KMS-11 (cell line): ENCODE measurements around the gene PRDM15.

Experiments
- H2AFZ ChIP-seq: fragments of 200-600 bp; sonication (generic); 2 replicates; pipeline ENCODE4 v1.6.1; 2016; ENCODE audit warnings: antibody characterized with exemption, mixed run types, low read depth
- H3K27ac ChIP-seq: fragments of 200-600 bp; sonication (generic); 2 replicates; pipeline ENCODE4 v1.6.1; 2016; ENCODE audit warnings: mild to moderate bottlenecking, mixed run types
- H3K27me3 ChIP-seq: fragments of 200-600 bp; sonication (generic); 2 replicates; pipeline ENCODE4 v1.6.1; 2017; ENCODE audit warnings: mild to moderate bottlenecking, low read depth, mixed run types, moderate library complexity; ENCODE audit not compliant: insufficient read depth
- H3K36me3 ChIP-seq: fragments of 200-600 bp; sonication (generic); 2 replicates; pipeline ENCODE4 v1.6.1; 2017; ENCODE audit warnings: mild to moderate bottlenecking, mixed run types; ENCODE audit not compliant: insufficient read depth
- H3K4me1 ChIP-seq: fragments of 200-600 bp; sonication (generic); 2 replicates; pipeline ENCODE4 v1.6.1; 2016; ENCODE audit warnings: mild to moderate bottlenecking, low read depth, mixed run types; ENCODE audit not compliant: poor library complexity, severe bottlenecking
- H3K4me2 ChIP-seq: fragments of 200-600 bp; sonication (generic); 2 replicates; pipeline ENCODE4 v1.7.0; 2016; ENCODE audit warnings: mild to moderate bottlenecking, mixed run types
- H3K4me3 ChIP-seq: fragments of 200-600 bp; sonication (generic); IDR thresholded peaks from 2 replicates; pipeline ENCODE4 v1.6.1; 2017; ENCODE audit warnings: low read depth, low read length, mixed read lengths; ENCODE audit not compliant: insufficient read depth
- H3K79me2 ChIP-seq: fragments of 200-600 bp; sonication (generic); 2 replicates; pipeline ENCODE4 v1.6.1; 2016; ENCODE audit warnings: low read depth, mixed run types; ENCODE audit not compliant: insufficient read depth
- H3K9ac ChIP-seq: fragments of 200-600 bp; sonication (generic); 2 replicates; pipeline ENCODE4 v1.6.1; 2016; ENCODE audit warnings: mild to moderate bottlenecking, mixed run types
- H4K20me1 ChIP-seq: fragments of 200-600 bp; sonication (generic); 2 replicates; pipeline ENCODE4 v1.6.1; 2016; ENCODE audit warnings: mild to moderate bottlenecking, mixed run types; ENCODE audit not compliant: insufficient read depth
- TF ChIP-seq, protein P1 (sequence below): fragments of 200-600 bp; sonication (generic); conservative IDR thresholded peaks from 2 replicates; pipeline ENCODE4 v1.6.1; 2017; ENCODE audit warnings: low read depth, mild to moderate bottlenecking, antibody characterized with exemption, low read length, moderate library complexity, mixed read lengths

The PRDM15 gene

DNA sequence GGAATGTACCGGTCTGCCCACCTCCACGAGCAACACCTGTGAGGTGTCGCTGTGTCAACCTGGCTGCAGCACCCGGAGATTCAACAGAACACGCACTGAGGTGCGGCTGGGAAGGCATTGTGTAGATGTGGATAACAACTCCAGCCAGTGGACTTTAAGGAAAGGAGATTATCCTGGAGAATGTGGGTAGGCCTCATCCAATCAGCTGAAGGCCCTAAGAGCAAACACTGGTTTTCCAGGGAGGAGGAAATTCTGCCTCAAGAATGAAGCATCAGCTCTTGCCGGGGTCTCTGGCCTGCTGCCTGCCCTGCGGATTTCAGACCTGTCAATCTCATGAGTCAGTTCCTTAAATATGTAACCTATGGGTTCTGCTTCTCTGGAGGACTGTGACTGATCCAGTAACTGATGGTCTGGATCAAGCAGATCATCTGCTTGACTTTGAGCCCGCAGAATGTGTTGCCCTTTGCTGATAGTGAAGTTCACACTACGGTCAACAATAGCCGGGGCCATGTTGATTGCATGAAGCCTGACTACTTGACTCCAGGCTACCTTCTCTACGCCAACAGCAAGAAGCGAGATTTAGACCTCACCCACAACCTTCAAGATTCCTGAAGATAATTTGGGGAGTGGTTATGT is 15.9 kb upstream of the PRDM15 start:
- H3K4me2 ChIP-seq = no peak overlapping the region
- H3K27me3 ChIP-seq = no peaks in the 10 kb centered on the region
- no peak overlapping the region for H2AFZ ChIP-seq
- H3K79me2 ChIP-seq = no peaks in the 10 kb centered on the region
- H3K27ac ChIP-seq = no peak overlapping the region
- H3K4me3 ChIP-seq = no peak overlapping the region
- no peaks in the 10 kb centered on the region for H3K4me1 ChIP-seq
- no peaks in the 10 kb centered on the region for H4K20me1 ChIP-seq
- H3K9ac ChIP-seq = no peak overlapping the region
- no peaks in the 10 kb centered on the region for H3K36me3 ChIP-seq
- TF ChIP-seq, protein P1, sequence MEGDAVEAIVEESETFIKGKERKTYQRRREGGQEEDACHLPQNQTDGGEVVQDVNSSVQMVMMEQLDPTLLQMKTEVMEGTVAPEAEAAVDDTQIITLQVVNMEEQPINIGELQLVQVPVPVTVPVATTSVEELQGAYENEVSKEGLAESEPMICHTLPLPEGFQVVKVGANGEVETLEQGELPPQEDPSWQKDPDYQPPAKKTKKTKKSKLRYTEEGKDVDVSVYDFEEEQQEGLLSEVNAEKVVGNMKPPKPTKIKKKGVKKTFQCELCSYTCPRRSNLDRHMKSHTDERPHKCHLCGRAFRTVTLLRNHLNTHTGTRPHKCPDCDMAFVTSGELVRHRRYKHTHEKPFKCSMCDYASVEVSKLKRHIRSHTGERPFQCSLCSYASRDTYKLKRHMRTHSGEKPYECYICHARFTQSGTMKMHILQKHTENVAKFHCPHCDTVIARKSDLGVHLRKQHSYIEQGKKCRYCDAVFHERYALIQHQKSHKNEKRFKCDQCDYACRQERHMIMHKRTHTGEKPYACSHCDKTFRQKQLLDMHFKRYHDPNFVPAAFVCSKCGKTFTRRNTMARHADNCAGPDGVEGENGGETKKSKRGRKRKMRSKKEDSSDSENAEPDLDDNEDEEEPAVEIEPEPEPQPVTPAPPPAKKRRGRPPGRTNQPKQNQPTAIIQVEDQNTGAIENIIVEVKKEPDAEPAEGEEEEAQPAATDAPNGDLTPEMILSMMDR = no peak

DNA sequence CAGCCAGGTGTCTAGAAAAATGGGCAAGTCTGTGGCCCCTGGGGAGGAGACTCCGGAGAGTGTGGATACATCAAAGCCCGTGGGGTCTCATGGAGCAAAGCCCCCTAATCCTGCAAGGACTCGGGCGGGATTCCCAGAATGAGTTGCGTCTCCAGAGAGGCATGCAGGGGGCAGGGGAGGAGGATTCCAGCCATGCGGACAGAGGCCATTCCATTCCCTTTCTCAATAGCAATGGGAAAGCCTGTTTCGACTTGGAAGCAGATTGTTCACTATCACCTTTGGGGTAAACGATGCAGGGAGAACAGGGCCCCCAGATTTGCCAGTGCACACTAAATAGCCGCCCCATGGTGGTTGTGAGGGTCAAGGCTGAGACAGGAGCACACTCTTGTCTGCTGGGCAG is 15.4 kb upstream of the PRDM15 start:
- Histone ChIP-seq H2AFZ (no peak overlapping the region), H3K4me2 (no peak overlapping the region), H3K9ac (no peak overlapping the region), H4K20me1 (no peaks in the 10 kb centered on the region), H3K27ac (no peak overlapping the region), H3K36me3 (no peaks in the 10 kb centered on the region), H3K27me3 (no peaks in the 10 kb centered on the region), H3K4me1 (no peaks in the 10 kb centered on the region), H3K4me3 (no peak overlapping the region), H3K79me2 (no peaks in the 10 kb centered on the region)
- TF ChIP-seq, protein P1 = no peak

DNA sequence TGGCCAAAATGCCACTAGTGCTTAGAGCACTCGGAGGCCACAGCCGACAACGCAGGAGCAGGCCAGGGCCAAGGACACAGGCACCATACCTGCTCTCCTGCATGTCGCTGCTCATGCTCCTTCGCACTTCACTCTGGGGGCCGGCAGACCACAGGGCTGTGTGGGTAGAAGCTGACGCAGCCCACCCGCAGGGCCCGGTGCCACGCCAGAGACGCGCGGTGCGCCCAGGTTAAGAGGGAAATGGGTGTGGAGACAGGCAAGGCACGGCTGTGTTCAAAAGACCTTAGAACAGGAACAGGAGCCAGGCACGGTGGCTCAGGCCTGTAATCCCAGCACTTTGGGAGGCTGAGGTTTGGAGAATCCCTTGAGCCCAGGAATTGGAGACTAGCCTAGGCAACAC is 13.6 kb upstream of the PRDM15 start:
- Histone ChIP-seq H2AFZ (no peak overlapping the region), H3K4me3 (no peak overlapping the region), H4K20me1 (no peaks in the 10 kb centered on the region), H3K9ac (no peak overlapping the region), H3K27me3 (no peaks in the 10 kb centered on the region), H3K4me2 (no peak overlapping the region), H3K36me3 (no peaks in the 10 kb centered on the region), H3K27ac (no peak overlapping the region), H3K79me2 (no peaks in the 10 kb centered on the region), H3K4me1 (no peaks in the 10 kb centered on the region)
- TF ChIP-seq, protein P1 = no peak

- H3K9ac ChIP-seq = no peak overlapping the region
- H3K4me3 ChIP-seq = no peak overlapping the region
- no peaks in the 10 kb centered on the region for H3K36me3 ChIP-seq
- no peaks in the 10 kb centered on the region for H4K20me1 ChIP-seq
- no peak overlapping the region for H3K27ac ChIP-seq
- H3K27me3 ChIP-seq = no peaks in the 10 kb centered on the region
- TF ChIP-seq, protein P1 = no peak
- H3K79me2 ChIP-seq = no peaks in the 10 kb centered on the region
- peaks cover 12% of the 10 kb centered on the region for H3K4me1 ChIP-seq
- H3K4me2 ChIP-seq = no peak overlapping the region
- H2AFZ ChIP-seq = no peak overlapping the region
Observed at GRCh38 chr21:41891132-41891531, 12.0 kb upstream of the PRDM15 start.
